PC-9 (cell line): ENCODE data around the gene SLC28A1.

Source experiments
- CTCF ChIP-seq: fragments of 200-600 bp; sonication (generic); conservative IDR thresholded peaks from 2 replicates; pipeline ENCODE4 v1.6.1; 2017; ENCODE audit warnings: mixed run types, antibody characterized with exemption, mild to moderate bottlenecking, moderate library complexity
- EZH2 ChIP-seq: fragments of 200-600 bp; sonication (generic); IDR thresholded peaks from 2 replicates; pipeline ENCODE4 v1.8.0; 2017; ENCODE audit warnings: antibody characterized with exemption, low read depth

GRCh38 chr15:84879088-84879780 is 5.2 kb upstream of the SLC28A1 start:
- TF ChIP-seq CTCF, result no peak
- TF ChIP-seq EZH2, result no peak
